Measurements from ENCODE around the gene HEPACAM.

Gene HEPACAM

DNA sequence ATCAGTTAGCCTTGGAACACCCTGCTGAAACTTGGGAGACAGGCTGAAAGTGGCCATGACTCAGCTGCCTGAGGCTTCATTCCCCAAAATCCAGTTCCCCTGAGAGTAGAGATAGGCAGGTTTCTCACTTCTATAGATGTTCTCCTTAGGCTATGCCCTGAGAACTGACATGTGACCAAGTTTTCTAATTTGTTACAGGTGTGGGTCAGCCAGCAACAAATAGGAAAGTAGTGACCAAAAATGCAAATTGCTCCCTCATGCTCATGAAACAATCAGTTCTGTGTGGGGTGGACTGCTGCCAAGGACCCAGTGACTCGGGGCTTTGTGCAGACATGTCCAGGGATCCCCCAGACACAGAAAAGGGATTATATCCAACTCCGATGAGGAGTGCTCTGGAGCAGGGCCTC is 10.9 kb upstream of the HEPACAM start:
- H3K4me2 ChIP-seq (ENCODE audit: low read depth, low read length, poor library complexity, severe bottlenecking) = no peak overlapping the region
- no peaks in the 10 kb centered on the region for H3F3A ChIP-seq (ENCODE audit: insufficient read depth)
- no peaks in the 10 kb centered on the region for H3K36me3 ChIP-seq (ENCODE audit: low read length)
- H3K79me2 ChIP-seq (ENCODE audit: insufficient read depth, low read length) = no peaks in the 10 kb centered on the region
- H3K27me3 ChIP-seq (ENCODE audit: low read length) = no peaks in the 10 kb centered on the region
- no peak overlapping the region for H2AFZ ChIP-seq (ENCODE audit: low read depth, low read length, severe bottlenecking)
- H4K20me1 ChIP-seq (ENCODE audit: low read depth, low read length) = no peaks in the 10 kb centered on the region
- no peak overlapping the region for H3K9ac ChIP-seq (ENCODE audit: low read length)
- no peaks in the 10 kb centered on the region for H3K9me2 ChIP-seq (replicated peaks; ENCODE audit: insufficient read depth, low read length)
- TF ChIP-seq EZH2phosphoT487 (conservative IDR thresholded peaks at IDR 0.05; ENCODE audit: low read length) = no peak
- no peak overlapping the region for H3K27ac ChIP-seq (ENCODE audit: low read depth, low read length)
- H3K4me3 ChIP-seq (ENCODE audit: insufficient read depth, low read length, poor library complexity, severe bottlenecking) = no peak overlapping the region
- no peaks in the 10 kb centered on the region for H3K9me3 ChIP-seq (ENCODE audit: insufficient read depth, low read length)

GRCh38 chr11:124945826-124946225 is 10.0 kb upstream of the HEPACAM start:
- Histone ChIP-seq H3K27me3 (ENCODE audit: low read length) (no peaks in the 10 kb centered on the region), H3K36me3 (ENCODE audit: low read length) (no peaks in the 10 kb centered on the region), H2AFZ (ENCODE audit: low read depth, low read length, severe bottlenecking) (no peak overlapping the region), H3K9ac (ENCODE audit: low read length) (no peak overlapping the region), H3K9me3 (ENCODE audit: insufficient read depth, low read length) (no peaks in the 10 kb centered on the region), H4K20me1 (ENCODE audit: low read depth, low read length) (no peaks in the 10 kb centered on the region), H3K9me2 (replicated peaks; ENCODE audit: insufficient read depth, low read length) (no peaks in the 10 kb centered on the region), H3K79me2 (ENCODE audit: insufficient read depth, low read length) (no peaks in the 10 kb centered on the region), H3F3A (ENCODE audit: insufficient read depth) (no peaks in the 10 kb centered on the region), H3K4me3 (ENCODE audit: insufficient read depth, low read length, poor library complexity, severe bottlenecking) (no peak overlapping the region), H3K27ac (ENCODE audit: low read depth, low read length) (no peak overlapping the region), H3K4me2 (ENCODE audit: low read depth, low read length, poor library complexity, severe bottlenecking) (no peak overlapping the region)
- TF ChIP-seq CTCF (IDR thresholded peaks at IDR 0.05; ENCODE audit: insufficient read depth, low read length, poor library complexity, severe bottlenecking) (no peak), EZH2phosphoT487 (conservative IDR thresholded peaks at IDR 0.05; ENCODE audit: low read length) (no peak)

GRCh38 chr11:124944565-124944964 is 8.7 kb upstream of the HEPACAM start:
- H3K9ac ChIP-seq (ENCODE audit: low read length) = no peak overlapping the region
- H2AFZ ChIP-seq (ENCODE audit: low read depth, low read length, severe bottlenecking) = no peak overlapping the region
- no peaks in the 10 kb centered on the region for H3F3A ChIP-seq (ENCODE audit: insufficient read depth)
- H3K36me3 ChIP-seq (ENCODE audit: low read length) = no peaks in the 10 kb centered on the region
- TF ChIP-seq EZH2phosphoT487 (conservative IDR thresholded peaks at IDR 0.05; ENCODE audit: low read length) (no peak), CTCF (IDR thresholded peaks at IDR 0.05; ENCODE audit: insufficient read depth, low read length, poor library complexity, severe bottlenecking) (no peak)
- no peak overlapping the region for H3K27ac ChIP-seq (ENCODE audit: low read depth, low read length)
- H3K79me2 ChIP-seq (ENCODE audit: insufficient read depth, low read length) = no peaks in the 10 kb centered on the region
- no peak overlapping the region for H3K4me3 ChIP-seq (ENCODE audit: insufficient read depth, low read length, poor library complexity, severe bottlenecking)
- no peaks in the 10 kb centered on the region for H3K9me2 ChIP-seq (replicated peaks; ENCODE audit: insufficient read depth, low read length)
- H3K9me3 ChIP-seq (ENCODE audit: insufficient read depth, low read length) = no peaks in the 10 kb centered on the region
- no peaks in the 10 kb centered on the region for H3K27me3 ChIP-seq (ENCODE audit: low read length)
- H4K20me1 ChIP-seq (ENCODE audit: low read depth, low read length) = no peaks in the 10 kb centered on the region
- no peak overlapping the region for H3K4me2 ChIP-seq (ENCODE audit: low read depth, low read length, poor library complexity, severe bottlenecking)

DNA sequence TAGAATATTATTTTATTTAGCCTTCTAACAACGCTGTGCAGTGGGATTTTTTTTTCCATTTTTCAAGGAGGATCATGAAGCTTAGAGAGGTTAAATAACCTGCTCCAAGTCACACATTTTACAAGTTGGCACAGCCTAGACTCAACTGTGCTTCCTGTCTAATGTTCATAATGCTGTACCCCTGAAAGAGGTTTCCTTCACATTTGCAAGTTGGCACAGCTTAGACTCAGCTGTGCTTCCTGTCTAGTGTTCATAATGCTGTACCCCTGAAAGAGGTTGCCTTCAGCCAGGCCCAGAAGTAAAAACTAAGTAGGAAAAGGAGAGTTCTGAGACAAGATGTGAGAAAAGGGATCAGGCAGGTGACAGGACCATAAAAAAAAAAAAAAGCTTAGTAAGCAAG is 7.9 kb upstream of the HEPACAM start:
- Histone ChIP-seq H3K36me3 (ENCODE audit: low read length) (no peaks in the 10 kb centered on the region), H3K9me2 (replicated peaks; ENCODE audit: insufficient read depth, low read length) (no peaks in the 10 kb centered on the region), H3K27me3 (ENCODE audit: low read length) (no peaks in the 10 kb centered on the region), H4K20me1 (ENCODE audit: low read depth, low read length) (no peaks in the 10 kb centered on the region), H3K4me2 (ENCODE audit: low read depth, low read length, poor library complexity, severe bottlenecking) (no peak overlapping the region), H3K9ac (ENCODE audit: low read length) (no peak overlapping the region), H3K9me3 (ENCODE audit: insufficient read depth, low read length) (no peaks in the 10 kb centered on the region), H3K27ac (ENCODE audit: low read depth, low read length) (no peak overlapping the region), H2AFZ (ENCODE audit: low read depth, low read length, severe bottlenecking) (no peak overlapping the region), H3K4me3 (ENCODE audit: insufficient read depth, low read length, poor library complexity, severe bottlenecking) (no peak overlapping the region), H3K79me2 (ENCODE audit: insufficient read depth, low read length) (no peaks in the 10 kb centered on the region), H3F3A (ENCODE audit: insufficient read depth) (no peaks in the 10 kb centered on the region)
- TF ChIP-seq CTCF (IDR thresholded peaks at IDR 0.05; ENCODE audit: insufficient read depth, low read length, poor library complexity, severe bottlenecking) (no peak), EZH2phosphoT487 (conservative IDR thresholded peaks at IDR 0.05; ENCODE audit: low read length) (no peak)

All from SU-DHL-6 (cell line).